ENCODE results near the gene BEND5. TPM values are rescaled to one million over a fixed set of nuclear protein-coding genes. Genes with fewer than 3 reads are reported as not detected.

Gene BEND5
- total and polyA plus RNA-seq, 12 donors: 1.2 to 9.1 (median 4.3) TPM

GRCh38 chr1:48790397-48790796 is 13.7 kb upstream of the BEND5 start:
- no peak overlapping the region for H3K27ac ChIP-seq
- no peak for ATAC-seq
- no peaks in the 10 kb centered on the region for H3K9me3 ChIP-seq
- H3K36me3 ChIP-seq: no peaks in the 10 kb centered on the region
- H3K4me1 ChIP-seq: no peaks in the 10 kb centered on the region
- intact Hi-C loops (cut with DNase I): no loop called here
- DNase-seq: no peak
- peaks cover 0 to 27% (median 5%) of the 10 kb centered on the region in 7 donors for H3K27me3 ChIP-seq
- H3K4me3 ChIP-seq: no peak overlapping the region
- TF ChIP-seq, protein P1, sequence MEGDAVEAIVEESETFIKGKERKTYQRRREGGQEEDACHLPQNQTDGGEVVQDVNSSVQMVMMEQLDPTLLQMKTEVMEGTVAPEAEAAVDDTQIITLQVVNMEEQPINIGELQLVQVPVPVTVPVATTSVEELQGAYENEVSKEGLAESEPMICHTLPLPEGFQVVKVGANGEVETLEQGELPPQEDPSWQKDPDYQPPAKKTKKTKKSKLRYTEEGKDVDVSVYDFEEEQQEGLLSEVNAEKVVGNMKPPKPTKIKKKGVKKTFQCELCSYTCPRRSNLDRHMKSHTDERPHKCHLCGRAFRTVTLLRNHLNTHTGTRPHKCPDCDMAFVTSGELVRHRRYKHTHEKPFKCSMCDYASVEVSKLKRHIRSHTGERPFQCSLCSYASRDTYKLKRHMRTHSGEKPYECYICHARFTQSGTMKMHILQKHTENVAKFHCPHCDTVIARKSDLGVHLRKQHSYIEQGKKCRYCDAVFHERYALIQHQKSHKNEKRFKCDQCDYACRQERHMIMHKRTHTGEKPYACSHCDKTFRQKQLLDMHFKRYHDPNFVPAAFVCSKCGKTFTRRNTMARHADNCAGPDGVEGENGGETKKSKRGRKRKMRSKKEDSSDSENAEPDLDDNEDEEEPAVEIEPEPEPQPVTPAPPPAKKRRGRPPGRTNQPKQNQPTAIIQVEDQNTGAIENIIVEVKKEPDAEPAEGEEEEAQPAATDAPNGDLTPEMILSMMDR (IDR thresholded peaks at IDR 0.05): no peak

DNA sequence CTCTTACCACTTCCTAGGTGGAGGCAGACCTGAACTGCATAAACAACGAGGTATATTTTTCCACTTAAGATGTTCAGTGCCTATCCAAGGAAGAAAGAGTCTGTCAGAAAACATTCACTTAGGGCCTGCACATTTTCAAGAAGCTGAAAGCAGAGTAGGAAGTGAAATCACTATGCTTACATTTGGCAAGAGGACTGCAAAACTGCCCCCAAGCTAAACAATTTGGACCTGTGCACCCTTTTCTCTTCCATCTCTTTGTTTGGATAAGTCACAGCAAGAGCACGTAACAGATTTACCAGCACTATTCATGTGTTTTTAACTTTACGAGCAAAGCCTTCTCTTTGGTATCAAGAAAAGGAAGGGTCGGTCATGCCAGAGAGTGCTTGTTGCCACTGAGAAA is 13.2 kb upstream of the BEND5 start:
- Histone ChIP-seq H3K4me3 (no peak overlapping the region), H3K9me3 (no peaks in the 10 kb centered on the region), H3K27me3 (peaks cover 0 to 32% (median 5%) of the 10 kb centered on the region in 7 donors), H3K27ac (no peak overlapping the region), H3K4me1 (no peaks in the 10 kb centered on the region), H3K36me3 (no peaks in the 10 kb centered on the region)
- intact Hi-C loops (cut with DNase I): no loop called here
- WGBS, 2 donors: 65 to 69% methylated on average over 4 of the region's 4 CpGs
- ATAC-seq (no peak), DNase-seq (no peak)
- TF ChIP-seq, protein P1 (IDR thresholded peaks at IDR 0.05): no peak

DNA sequence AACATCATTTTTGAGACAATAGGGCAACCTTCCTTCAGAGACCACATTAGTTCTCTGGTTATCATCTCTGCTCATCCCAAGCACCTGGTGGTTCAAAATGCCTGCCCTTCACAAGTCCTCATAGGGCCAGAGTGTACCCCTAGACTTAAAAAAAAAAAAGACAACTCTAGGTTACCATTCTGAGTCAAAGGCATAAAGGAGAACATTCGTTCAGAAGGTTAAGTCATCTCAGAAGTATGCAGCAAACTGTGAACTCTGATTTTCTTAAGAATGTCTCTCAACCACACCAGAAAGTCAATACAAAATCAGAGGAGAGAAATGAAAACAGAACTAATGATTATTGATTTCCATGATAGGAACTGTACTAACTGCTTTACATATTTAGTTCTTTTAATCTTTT is 9.2 kb upstream of the BEND5 start:
- 70 to 85% methylated on average over 1 of the region's 1 CpG for WGBS, 2 donors
- Histone ChIP-seq H3K9me3 (no peaks in the 10 kb centered on the region), H3K4me3 (no peak overlapping the region), H3K4me1 (no peaks in the 10 kb centered on the region), H3K27ac (no peak overlapping the region), H3K36me3 (no peaks in the 10 kb centered on the region), H3K27me3 (peaks cover 0 to 34% (median 5%) of the 10 kb centered on the region in 7 donors)
- ATAC-seq: no peak
- TF ChIP-seq, protein P1 (IDR thresholded peaks at IDR 0.05): no peak
- no peak for DNase-seq
- intact Hi-C loops (cut with DNase I): no loop called here

DNA sequence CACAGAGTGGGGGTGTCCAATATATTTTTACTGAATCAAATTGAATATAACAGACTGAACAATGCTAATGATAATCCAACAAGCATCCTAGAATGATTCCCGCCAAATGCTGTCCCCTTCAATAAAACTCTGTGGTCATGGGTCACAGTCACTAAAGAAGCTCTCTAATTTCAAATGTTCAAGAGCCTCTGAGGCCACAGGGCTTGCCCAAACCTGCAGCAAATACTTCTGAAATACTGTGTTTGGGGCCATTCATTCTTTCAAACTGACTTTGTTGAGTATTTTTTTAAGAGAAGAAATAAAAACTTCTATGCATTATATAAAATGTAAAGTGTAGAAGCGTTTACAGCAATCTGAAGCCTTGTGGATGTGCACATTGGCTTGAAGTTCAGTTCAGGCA is 7.6 kb upstream of the BEND5 start:
- Histone ChIP-seq H3K9me3 (no peaks in the 10 kb centered on the region), H3K4me1 (no peaks in the 10 kb centered on the region), H3K36me3 (no peaks in the 10 kb centered on the region), H3K27me3 (peaks cover 0 to 29% (median 5%) of the 10 kb centered on the region in 7 donors), H3K27ac (no peak overlapping the region), H3K4me3 (no peak overlapping the region)
- 82 to 89% methylated on average over 2 of the region's 2 CpGs for WGBS, 2 donors
- no peak for ATAC-seq
- DNase-seq: no peak
- intact Hi-C loops (cut with DNase I): no loop called here
- TF ChIP-seq, protein P1 (IDR thresholded peaks at IDR 0.05): no peak

All from heart right ventricle (tissue), 16 donors.